PFSK-1 (cell line): Measurements from ENCODE around the gene TBC1D16.
A peak's percentile ranks its signal among the peaks of the same experiment; 100 is the strongest.

ENCODE experiments used
- FOXP2 ChIP-seq: optimal IDR thresholded peaks from 2 replicates; pipeline ENCODE3; 2011; ENCODE audit warnings: borderline replicate concordance, control low read depth, inconsistent platforms; ENCODE audit not compliant: insufficient read depth; ENCODE audit errors: extremely low read length, extremely low read depth
- POLR2AphosphoS5 ChIP-seq: IDR thresholded peaks from 2 replicates; pipeline ENCODE4 v1.6.1; 2012; ENCODE audit warnings: low read depth, mild to moderate bottlenecking, control low read depth, low read length, moderate library complexity
- REST ChIP-seq, 2 experiments: IDR thresholded peaks; 2 replicates each; pipeline versions ENCODE4 v1.6.1 to v1.8.0; 2011 to 2012; ENCODE audit warnings: low read depth in 2 of 2, low read length in 2 of 2, control low read depth in 1 of 2, inconsistent platforms in 1 of 2, mild to moderate bottlenecking in 1 of 2, moderate library complexity in 1 of 2; ENCODE audit not compliant: insufficient read depth in 1 of 2
- SIN3A ChIP-seq: IDR thresholded peaks from 2 replicates; pipeline ENCODE4 v1.6.1; 2012; ENCODE audit warnings: mild to moderate bottlenecking, low read length, moderate library complexity, borderline replicate concordance; ENCODE audit not compliant: insufficient read depth
- TAF1 ChIP-seq: IDR thresholded peaks from 2 replicates; pipeline ENCODE4 v1.6.1; 2012; ENCODE audit warnings: low read length, control low read depth, borderline replicate concordance; ENCODE audit not compliant: insufficient read depth

TBC1D16 gene

GRCh38 chr17:80067393-80067986 lies 31.8 kb upstream of the TBC1D16 start:
- TF ChIP-seq REST (IDR thresholded peaks at IDR 0.05; ENCODE audit: insufficient read depth in 1 of 2, low read depth in 2 of 2, low read length in 2 of 2) (no peak), POLR2AphosphoS5 (no peak), TAF1 (no peak), SIN3A (no peak), FOXP2 (no peak)

- TF ChIP-seq FOXP2 = no peak
- no peak for TF ChIP-seq POLR2AphosphoS5
- TF ChIP-seq REST (IDR thresholded peaks at IDR 0.05; ENCODE audit: insufficient read depth in 1 of 2, low read depth in 2 of 2, low read length in 2 of 2) = no peak
- TF ChIP-seq TAF1 = no peak
- no peak for TF ChIP-seq SIN3A
These were observed 30.0 kb upstream of the TBC1D16 start for GRCh38 chr17:80065478-80066170.

- TF ChIP-seq REST (IDR thresholded peaks at IDR 0.05; ENCODE audit: insufficient read depth in 1 of 2, low read depth in 2 of 2, low read length in 2 of 2) (no peak), FOXP2 (no peak), TAF1 (no peak), SIN3A (no peak), POLR2AphosphoS5 (no peak)
These were observed 29.0 kb upstream of the TBC1D16 start for GRCh38 chr17:80064696-80065095.

GRCh38 chr17:80063830-80064585 lies 28.3 kb upstream of the TBC1D16 start:
- TF ChIP-seq REST (IDR thresholded peaks at IDR 0.05; ENCODE audit: insufficient read depth in 1 of 2, low read depth in 2 of 2, low read length in 2 of 2) (no peak), FOXP2 (peak; percentile 19), POLR2AphosphoS5 (no peak), TAF1 (no peak), SIN3A (no peak)
